Stromal cell of bone marrow (primary cell): ENCODE data around the gene CNGA1.

Source experiments
- DNase-seq: peaks from one replicate; pipeline ENCODE4 v3.0.0-alpha.2; 2012; ENCODE audit warnings: low read depth

The CNGA1 gene

DNA sequence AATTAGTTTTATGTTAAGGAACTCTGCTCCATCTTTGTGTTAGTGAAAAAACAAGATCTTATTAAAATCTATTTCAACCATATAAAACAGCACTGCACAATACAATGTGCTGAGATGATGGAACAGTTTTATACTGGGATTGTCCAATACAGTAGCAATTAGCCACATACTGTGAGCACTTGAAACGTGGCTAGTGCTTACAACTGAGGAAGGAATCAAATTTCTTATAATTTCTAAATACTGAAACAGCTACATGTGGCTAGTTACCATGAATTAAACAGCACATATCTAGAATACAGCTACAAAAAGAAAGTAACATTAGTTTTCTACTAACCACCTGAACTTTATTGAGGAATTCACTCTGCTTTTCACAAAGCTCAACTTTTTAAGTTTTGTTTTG lies 116.8 kb downstream of the CNGA1 start:
- DNase-seq = no peak

DNA sequence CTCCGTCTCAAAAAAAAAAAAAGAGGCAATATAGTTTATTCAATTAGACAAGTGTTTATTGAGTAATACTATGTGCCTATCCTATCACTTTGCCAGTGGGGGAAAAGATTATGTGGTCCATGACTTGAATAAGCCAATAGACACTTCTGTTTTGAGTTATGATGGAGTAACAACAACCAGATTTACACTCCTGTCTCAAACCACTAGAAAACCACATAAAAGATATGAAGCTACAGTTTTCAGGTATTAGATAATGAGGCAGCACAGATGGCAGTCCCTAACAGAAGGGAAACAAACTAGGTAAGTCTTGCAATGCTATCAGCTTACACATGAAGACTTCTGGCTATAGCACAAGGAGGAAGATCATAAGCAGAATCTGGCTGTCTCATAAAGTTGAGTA lies 124.6 kb downstream of the CNGA1 start:
- DNase-seq = no peak
